Measurements from ENCODE around the gene ADRA2C.

ADRA2C gene

DNA sequence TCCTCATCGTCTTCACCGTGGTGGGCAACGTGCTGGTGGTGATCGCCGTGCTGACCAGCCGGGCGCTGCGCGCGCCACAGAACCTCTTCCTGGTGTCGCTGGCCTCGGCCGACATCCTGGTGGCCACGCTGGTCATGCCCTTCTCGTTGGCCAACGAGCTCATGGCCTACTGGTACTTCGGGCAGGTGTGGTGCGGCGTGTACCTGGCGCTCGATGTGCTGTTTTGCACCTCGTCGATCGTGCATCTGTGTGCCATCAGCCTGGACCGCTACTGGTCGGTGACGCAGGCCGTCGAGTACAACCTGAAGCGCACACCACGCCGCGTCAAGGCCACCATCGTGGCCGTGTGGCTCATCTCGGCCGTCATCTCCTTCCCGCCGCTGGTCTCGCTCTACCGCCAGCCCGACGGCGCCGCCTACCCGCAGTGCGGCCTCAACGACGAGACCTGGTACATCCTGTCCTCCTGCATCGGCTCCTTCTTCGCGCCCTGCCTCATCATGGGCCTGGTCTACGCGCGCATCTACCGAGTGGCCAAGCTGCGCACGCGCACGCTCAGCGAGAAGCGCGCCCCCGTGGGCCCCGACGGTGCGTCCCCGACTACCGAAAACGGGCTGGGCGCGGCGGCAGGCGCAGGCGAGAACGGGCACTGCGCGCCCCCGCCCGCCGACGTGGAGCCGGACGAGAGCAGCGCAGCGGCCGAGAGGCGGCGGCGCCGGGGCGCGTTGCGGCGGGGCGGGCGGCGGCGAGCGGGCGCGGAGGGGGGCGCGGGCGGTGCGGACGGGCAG, 792 bp downstream of the ADRA2C start:
- Histone ChIP-seq H3K27me3 (ENCODE audit: control insufficient read depth, insufficient read depth, low read length) (peaks cover 18% of the 10 kb centered on the region), H3K9ac (ENCODE audit: low read depth, low read length) (no peak overlapping the region), H3K36me3 (ENCODE audit: control insufficient read depth, insufficient read depth, low read length) (no peaks in the 10 kb centered on the region), H3K4me1 (ENCODE audit: control insufficient read depth, insufficient read depth, low read length) (peaks cover 2% of the 10 kb centered on the region), H3K4me3 (ENCODE audit: low read depth, low read length) (peak overlapping the region; percentile 45), H3K9me3 (ENCODE audit: control insufficient read depth, insufficient read depth, low read length) (no peaks in the 10 kb centered on the region)

DNA sequence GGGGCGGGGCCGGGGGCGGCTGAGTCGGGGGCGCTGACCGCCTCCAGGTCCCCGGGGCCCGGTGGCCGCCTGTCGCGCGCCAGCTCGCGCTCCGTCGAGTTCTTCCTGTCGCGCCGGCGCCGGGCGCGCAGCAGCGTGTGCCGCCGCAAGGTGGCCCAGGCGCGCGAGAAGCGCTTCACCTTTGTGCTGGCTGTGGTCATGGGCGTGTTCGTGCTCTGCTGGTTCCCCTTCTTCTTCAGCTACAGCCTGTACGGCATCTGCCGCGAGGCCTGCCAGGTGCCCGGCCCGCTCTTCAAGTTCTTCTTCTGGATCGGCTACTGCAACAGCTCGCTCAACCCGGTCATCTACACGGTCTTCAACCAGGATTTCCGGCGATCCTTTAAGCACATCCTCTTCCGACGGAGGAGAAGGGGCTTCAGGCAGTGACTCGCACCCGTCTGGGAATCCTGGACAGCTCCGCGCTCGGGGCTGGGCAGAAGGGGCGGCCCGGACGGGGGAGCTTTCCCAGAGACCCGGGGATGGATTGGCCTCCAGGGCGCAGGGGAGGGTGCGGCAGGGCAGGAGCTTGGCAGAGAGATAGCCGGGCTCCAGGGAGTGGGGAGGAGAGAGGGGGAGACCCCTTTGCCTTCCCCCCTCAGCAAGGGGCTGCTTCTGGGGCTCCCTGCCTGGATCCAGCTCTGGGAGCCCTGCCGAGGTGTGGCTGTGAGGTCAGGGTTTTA, 1.5 kb downstream of the ADRA2C start:
- peaks cover 18% of the 10 kb centered on the region for H3K27me3 ChIP-seq (ENCODE audit: control insufficient read depth, insufficient read depth, low read length)
- peaks cover 2% of the 10 kb centered on the region for H3K4me1 ChIP-seq (ENCODE audit: control insufficient read depth, insufficient read depth, low read length)
- H3K9ac ChIP-seq (ENCODE audit: low read depth, low read length) = no peak overlapping the region
- no peaks in the 10 kb centered on the region for H3K36me3 ChIP-seq (ENCODE audit: control insufficient read depth, insufficient read depth, low read length)
- peak overlapping the region; percentile 18 for H3K4me3 ChIP-seq (ENCODE audit: low read depth, low read length)
- H3K9me3 ChIP-seq (ENCODE audit: control insufficient read depth, insufficient read depth, low read length) = no peaks in the 10 kb centered on the region

DNA sequence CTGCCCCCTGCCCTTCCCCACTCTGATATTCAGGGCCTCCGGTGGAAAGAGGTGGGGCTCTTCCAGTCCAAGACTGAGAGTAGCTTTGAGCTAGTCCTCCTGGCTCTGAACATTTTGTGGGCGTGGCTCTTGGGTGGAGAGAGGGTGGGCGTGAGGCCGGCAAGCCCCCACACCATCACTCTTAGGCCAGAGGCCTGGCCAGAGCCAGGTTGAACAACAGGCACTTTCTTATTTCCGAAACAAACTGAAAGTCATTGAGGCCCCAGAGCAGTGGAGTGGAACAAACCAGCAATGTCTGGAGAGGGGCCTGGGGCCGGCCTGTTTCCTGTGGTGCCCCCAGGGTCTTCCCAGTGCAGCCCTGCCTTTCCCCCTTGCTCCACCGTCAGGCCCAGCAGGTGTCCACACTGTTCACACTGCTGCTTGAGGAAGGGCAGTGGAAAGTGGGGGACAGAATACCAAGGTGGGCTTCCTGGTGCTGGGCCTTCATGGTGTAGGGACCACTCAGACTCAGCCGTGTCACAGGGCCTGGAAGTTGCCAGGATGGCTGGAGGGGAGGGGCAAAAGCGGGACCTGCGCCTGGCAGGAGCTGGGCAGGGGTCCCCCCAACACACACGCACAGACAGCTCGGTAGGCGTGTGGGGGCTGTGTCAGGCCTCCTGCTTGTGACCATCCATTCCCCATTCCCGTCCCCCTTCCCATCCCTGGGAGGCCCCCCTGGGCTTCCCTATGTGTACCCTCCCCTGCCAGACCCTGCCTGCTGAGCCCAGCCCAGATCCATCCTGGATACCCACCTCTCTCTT, 2.9 kb downstream of the ADRA2C start:
- H3K4me1 ChIP-seq (ENCODE audit: control insufficient read depth, insufficient read depth, low read length) = peaks cover 2% of the 10 kb centered on the region
- H3K36me3 ChIP-seq (ENCODE audit: control insufficient read depth, insufficient read depth, low read length) = no peaks in the 10 kb centered on the region
- peaks cover 17% of the 10 kb centered on the region for H3K27me3 ChIP-seq (ENCODE audit: control insufficient read depth, insufficient read depth, low read length)
- no peak overlapping the region for H3K9ac ChIP-seq (ENCODE audit: low read depth, low read length)
- H3K9me3 ChIP-seq (ENCODE audit: control insufficient read depth, insufficient read depth, low read length) = no peaks in the 10 kb centered on the region
- H3K4me3 ChIP-seq (ENCODE audit: low read depth, low read length) = no peak overlapping the region

DNA sequence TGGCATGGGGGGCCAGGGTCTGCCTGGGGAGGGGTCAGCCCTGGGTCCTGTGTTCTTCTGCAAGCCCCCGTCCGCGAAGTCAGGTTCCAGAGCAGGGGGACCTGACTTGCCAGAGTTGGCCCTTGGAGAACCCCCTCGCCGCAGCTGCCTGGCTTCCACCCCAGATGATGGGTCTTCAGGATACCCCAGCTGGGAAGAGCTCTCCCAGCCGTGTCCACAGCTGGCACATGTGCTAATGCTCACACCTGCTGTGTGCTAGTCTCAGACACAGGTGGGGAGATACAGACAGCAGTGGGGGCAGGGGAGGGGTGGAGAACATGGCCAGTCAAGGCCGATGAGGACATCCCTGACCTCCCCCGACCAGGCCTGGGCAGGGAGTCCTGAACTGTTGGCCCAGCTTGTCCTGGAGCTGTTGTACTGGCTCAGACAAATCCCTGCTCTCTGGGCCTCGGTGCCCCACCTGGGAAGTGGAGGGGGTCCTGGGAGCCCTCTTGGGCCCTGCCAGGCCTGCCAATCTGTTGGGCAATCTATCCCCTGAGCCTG, 3.5 kb downstream of the ADRA2C start:
- Histone ChIP-seq H3K4me3 (ENCODE audit: low read depth, low read length) (no peak overlapping the region), H3K4me1 (ENCODE audit: control insufficient read depth, insufficient read depth, low read length) (peaks cover 2% of the 10 kb centered on the region), H3K36me3 (ENCODE audit: control insufficient read depth, insufficient read depth, low read length) (no peaks in the 10 kb centered on the region), H3K27me3 (ENCODE audit: control insufficient read depth, insufficient read depth, low read length) (peaks cover 11% of the 10 kb centered on the region), H3K9ac (ENCODE audit: low read depth, low read length) (no peak overlapping the region), H3K9me3 (ENCODE audit: control insufficient read depth, insufficient read depth, low read length) (no peaks in the 10 kb centered on the region)

DNA sequence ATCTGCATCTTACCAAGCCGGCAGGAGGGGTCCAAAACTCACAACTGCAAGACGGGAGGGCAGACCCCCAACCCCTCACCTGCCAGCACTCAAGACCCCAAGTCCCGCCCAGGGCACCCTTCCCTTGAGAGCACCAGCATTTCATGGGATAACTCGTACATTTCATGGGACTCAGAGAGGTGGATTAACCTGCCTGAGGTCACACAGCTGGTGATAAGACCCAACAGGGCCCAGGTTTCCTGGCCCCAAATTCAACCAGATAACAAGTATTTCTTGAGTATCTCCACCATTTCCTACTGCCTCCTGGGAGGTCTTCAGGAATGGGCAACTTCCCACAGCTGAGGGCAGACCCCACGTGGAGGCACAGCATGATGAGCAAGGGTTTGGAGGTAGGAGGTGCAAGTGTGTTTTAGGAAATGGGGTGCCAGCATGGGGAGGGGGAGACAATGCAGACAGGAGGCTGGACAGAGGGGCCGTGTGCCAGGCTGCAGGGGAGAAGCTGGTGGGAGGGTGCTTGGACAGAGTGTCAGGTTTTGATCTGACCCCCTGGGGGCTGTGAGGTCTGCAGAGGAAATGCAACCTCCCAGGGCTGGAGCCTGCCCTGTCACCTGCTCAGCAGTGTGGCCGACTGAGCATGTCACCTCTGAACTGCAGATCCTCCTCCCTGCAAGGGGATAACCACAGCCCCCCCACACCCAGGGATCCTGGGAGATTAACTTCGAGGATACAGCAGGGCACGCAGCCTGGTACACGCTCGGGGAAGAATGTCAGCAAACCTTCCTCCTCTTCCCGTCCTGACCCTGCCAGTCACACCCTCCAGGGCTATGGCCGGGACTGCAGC, 4.4 kb downstream of the ADRA2C start:
- Histone ChIP-seq H3K9ac (ENCODE audit: low read depth, low read length) (no peak overlapping the region), H3K4me1 (ENCODE audit: control insufficient read depth, insufficient read depth, low read length) (no peaks in the 10 kb centered on the region), H3K4me3 (ENCODE audit: low read depth, low read length) (no peak overlapping the region), H3K36me3 (ENCODE audit: control insufficient read depth, insufficient read depth, low read length) (no peaks in the 10 kb centered on the region), H3K27me3 (ENCODE audit: control insufficient read depth, insufficient read depth, low read length) (peaks cover 8% of the 10 kb centered on the region), H3K9me3 (ENCODE audit: control insufficient read depth, insufficient read depth, low read length) (no peaks in the 10 kb centered on the region)

DNA sequence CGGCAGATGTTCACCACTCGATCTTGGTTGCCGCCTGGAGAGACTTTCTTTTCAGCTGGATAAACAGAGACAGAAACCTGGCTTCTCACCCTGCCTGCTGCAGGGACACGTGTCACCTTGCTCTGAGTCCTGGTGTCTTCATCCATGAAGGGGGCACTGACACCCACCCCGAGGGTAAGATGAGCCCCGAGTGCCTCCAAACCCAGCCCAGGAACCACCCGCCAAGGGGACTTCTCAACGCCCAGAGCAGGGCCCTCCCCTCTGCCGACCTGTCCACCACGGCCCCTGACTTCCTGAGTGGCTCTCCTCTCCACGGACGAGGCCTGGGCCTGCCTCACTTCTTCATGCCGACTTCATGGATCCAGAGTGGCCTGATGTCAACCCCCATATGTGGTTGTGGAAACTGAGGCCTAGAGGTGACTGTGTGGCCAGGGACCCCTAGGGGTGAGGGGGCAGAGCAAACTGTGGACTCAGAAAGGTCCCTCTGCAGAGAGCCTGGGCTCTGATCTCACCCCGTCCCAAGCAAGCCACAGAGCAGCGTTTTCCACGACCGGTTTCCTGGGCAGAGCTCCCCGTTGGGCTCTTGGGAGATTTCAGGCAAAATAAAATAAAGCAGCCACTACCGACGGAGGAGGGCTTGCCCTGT, 5.1 kb downstream of the ADRA2C start:
- Histone ChIP-seq H3K4me1 (ENCODE audit: control insufficient read depth, insufficient read depth, low read length) (no peaks in the 10 kb centered on the region), H3K9ac (ENCODE audit: low read depth, low read length) (no peak overlapping the region), H3K27me3 (ENCODE audit: control insufficient read depth, insufficient read depth, low read length) (peaks cover 8% of the 10 kb centered on the region), H3K36me3 (ENCODE audit: control insufficient read depth, insufficient read depth, low read length) (no peaks in the 10 kb centered on the region), H3K4me3 (ENCODE audit: low read depth, low read length) (no peak overlapping the region), H3K9me3 (ENCODE audit: control insufficient read depth, insufficient read depth, low read length) (no peaks in the 10 kb centered on the region)

DNA sequence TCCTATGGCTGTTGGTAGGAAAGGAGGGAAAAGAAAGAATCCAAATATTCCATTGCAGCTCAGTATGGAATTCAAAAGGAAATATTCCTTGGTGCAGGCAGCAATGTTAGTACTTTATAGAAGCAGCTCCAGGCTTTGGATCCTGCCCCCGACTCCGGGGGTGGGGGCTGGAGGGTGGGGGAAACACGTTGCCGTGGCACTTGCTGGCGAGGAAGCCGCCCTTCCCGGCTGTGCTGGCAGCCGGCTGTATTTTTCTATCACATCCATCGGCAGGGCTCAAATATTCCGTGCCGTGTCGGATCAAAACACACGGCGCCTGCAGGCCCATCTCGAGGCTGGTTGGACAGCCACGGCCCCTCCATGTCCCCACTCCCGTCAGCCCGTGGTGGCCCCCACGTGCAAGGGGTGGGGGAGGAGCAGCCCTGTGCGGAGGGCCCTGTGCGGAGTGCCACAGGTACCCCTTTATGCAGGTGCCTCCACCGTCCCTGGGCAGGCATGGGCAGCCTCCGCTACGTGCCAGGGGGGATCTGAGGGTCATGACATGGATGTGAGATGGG, 5.8 kb downstream of the ADRA2C start:
- H3K9ac ChIP-seq (ENCODE audit: low read depth, low read length) = no peak overlapping the region
- no peaks in the 10 kb centered on the region for H3K4me1 ChIP-seq (ENCODE audit: control insufficient read depth, insufficient read depth, low read length)
- H3K36me3 ChIP-seq (ENCODE audit: control insufficient read depth, insufficient read depth, low read length) = no peaks in the 10 kb centered on the region
- H3K4me3 ChIP-seq (ENCODE audit: low read depth, low read length) = no peak overlapping the region
- peaks cover 4% of the 10 kb centered on the region for H3K27me3 ChIP-seq (ENCODE audit: control insufficient read depth, insufficient read depth, low read length)
- no peaks in the 10 kb centered on the region for H3K9me3 ChIP-seq (ENCODE audit: control insufficient read depth, insufficient read depth, low read length)

DNA sequence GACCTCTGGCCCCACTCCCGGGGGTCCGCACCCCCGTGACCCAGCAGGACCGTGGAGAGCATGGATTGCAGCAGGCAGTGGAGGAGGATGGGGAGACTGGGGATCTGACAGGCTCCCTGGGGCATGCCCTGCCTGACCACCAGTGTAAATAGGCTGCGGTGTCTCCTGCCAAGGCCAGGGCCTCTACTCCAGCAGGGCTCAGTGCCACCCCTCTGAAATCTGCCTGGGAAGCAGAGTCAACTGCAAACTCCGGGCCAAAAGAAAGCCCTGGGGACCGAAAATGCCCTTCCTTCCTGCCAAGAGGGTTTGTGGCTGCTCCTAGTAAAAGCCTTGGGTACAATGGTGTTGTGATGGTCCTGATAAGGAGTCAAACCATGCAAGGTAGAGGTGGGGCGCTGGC, 6.4 kb downstream of the ADRA2C start:
- Histone ChIP-seq H3K9me3 (ENCODE audit: control insufficient read depth, insufficient read depth, low read length) (no peaks in the 10 kb centered on the region), H3K36me3 (ENCODE audit: control insufficient read depth, insufficient read depth, low read length) (no peaks in the 10 kb centered on the region), H3K9ac (ENCODE audit: low read depth, low read length) (no peak overlapping the region), H3K27me3 (ENCODE audit: control insufficient read depth, insufficient read depth, low read length) (peaks cover 2% of the 10 kb centered on the region), H3K4me3 (ENCODE audit: low read depth, low read length) (no peak overlapping the region), H3K4me1 (ENCODE audit: control insufficient read depth, insufficient read depth, low read length) (no peaks in the 10 kb centered on the region)

DNA sequence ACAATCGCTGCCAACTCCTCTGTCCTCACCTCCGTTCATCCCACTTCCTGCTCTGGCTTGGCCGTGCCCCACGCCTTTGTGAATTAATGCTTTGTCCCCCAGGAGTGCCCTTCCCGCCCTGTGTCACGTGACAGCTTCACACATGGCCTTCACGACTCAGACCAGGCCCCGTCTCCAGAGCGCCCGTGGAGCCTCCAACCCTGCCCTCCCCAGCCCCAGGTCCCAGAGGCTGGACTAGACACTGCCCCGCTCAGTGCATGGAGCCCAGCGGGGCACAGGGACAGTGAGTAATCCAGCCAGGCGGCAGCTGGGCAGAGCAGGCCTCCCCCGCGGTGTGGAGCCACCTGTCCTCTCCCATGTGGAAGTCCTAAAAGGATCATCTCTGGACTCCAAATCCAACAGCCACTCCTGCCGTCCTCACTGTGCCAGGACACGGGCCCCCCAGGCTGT, 7.4 kb downstream of the ADRA2C start:
- Histone ChIP-seq H3K9me3 (ENCODE audit: control insufficient read depth, insufficient read depth, low read length) (no peaks in the 10 kb centered on the region), H3K9ac (ENCODE audit: low read depth, low read length) (no peak overlapping the region), H3K4me3 (ENCODE audit: low read depth, low read length) (no peak overlapping the region), H3K27me3 (ENCODE audit: control insufficient read depth, insufficient read depth, low read length) (no peaks in the 10 kb centered on the region), H3K4me1 (ENCODE audit: control insufficient read depth, insufficient read depth, low read length) (no peaks in the 10 kb centered on the region), H3K36me3 (ENCODE audit: control insufficient read depth, insufficient read depth, low read length) (no peaks in the 10 kb centered on the region)

DNA sequence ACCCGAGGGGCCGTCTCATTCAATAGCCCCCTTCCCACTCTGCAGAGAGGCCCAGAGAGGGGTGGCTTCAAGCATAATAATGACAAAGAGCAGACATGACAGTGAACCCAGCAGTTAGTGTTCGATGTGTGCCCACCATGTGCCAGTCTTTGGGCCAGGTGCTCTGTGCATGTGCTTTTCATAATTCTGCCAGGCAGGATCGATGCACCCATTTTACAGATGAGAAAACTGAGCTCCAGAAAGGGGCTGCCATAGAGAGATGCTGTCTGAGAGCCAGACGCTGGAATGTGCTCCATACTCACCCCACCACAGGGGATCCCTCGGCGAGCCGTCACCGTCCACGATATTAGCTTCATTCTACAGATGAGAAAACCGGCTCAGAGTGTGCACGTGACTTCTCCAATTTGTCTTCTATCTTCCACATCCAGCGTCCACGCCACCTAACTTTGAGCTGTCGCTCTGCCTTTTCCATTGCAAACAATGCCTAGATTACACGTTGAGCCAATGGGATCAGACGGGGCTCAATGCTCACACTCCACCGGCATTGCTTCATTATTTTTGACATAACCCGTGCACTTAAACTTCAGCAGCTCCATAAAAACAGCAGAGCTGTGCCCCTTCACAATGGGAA, 8.2 kb downstream of the ADRA2C start:
- Histone ChIP-seq H3K4me3 (ENCODE audit: low read depth, low read length) (no peak overlapping the region), H3K9ac (ENCODE audit: low read depth, low read length) (no peak overlapping the region), H3K9me3 (ENCODE audit: control insufficient read depth, insufficient read depth, low read length) (no peaks in the 10 kb centered on the region), H3K4me1 (ENCODE audit: control insufficient read depth, insufficient read depth, low read length) (no peaks in the 10 kb centered on the region), H3K36me3 (ENCODE audit: control insufficient read depth, insufficient read depth, low read length) (no peaks in the 10 kb centered on the region), H3K27me3 (ENCODE audit: control insufficient read depth, insufficient read depth, low read length) (no peaks in the 10 kb centered on the region)

All from iPS-15b (cell line).